ENCODE data around the gene ZDHHC14.
A peak's percentile ranks its signal among the peaks of the same experiment; 100 is the strongest.

The ZDHHC14 gene

GRCh38 chr6:157667211-157668008 lies 286.4 kb downstream of the ZDHHC14 start:
- no peak overlapping the region for H3K4me3 ChIP-seq (ENCODE audit: low read depth, low read length)
- DNase-seq (ENCODE audit: low read depth, low spot score) = peak; percentile 69
- TF ChIP-seq CTCF (IDR thresholded peaks at IDR 0.05; ENCODE audit: low read depth, low read length) = peak; percentile 88
- in situ Hi-C loops (cut with HindIII; ENCODE audit: low sequenced_read_pairs) = no loop called here

- in situ Hi-C loops (cut with HindIII; ENCODE audit: low sequenced_read_pairs) = no loop called here
- H3K4me3 ChIP-seq (ENCODE audit: low read depth, low read length) = no peak overlapping the region
- DNase-seq (ENCODE audit: low read depth, low spot score) = no peak
- TF ChIP-seq CTCF (IDR thresholded peaks at IDR 0.05; ENCODE audit: low read depth, low read length) = no peak
Measured at GRCh38 chr6:157668009-157668401, 287.0 kb downstream of the ZDHHC14 start.

- in situ Hi-C loops (cut with HindIII; ENCODE audit: low sequenced_read_pairs) = no loop called here
- no peak for DNase-seq (ENCODE audit: low read depth, low spot score)
- TF ChIP-seq CTCF (IDR thresholded peaks at IDR 0.05; ENCODE audit: low read depth, low read length) = no peak
- H3K4me3 ChIP-seq (ENCODE audit: low read depth, low read length) = no peak overlapping the region
Measured at GRCh38 chr6:157668713-157669112, 287.7 kb downstream of the ZDHHC14 start.

GRCh38 chr6:157669323-157669722 lies 288.3 kb downstream of the ZDHHC14 start:
- DNase-seq (ENCODE audit: low read depth, low spot score) = no peak
- H3K4me3 ChIP-seq (ENCODE audit: low read depth, low read length) = no peak overlapping the region
- in situ Hi-C loops (cut with HindIII; ENCODE audit: low sequenced_read_pairs) = no loop called here
- TF ChIP-seq CTCF (IDR thresholded peaks at IDR 0.05; ENCODE audit: low read depth, low read length) = no peak

GRCh38 chr6:157669747-157670216 lies 288.8 kb downstream of the ZDHHC14 start:
- in situ Hi-C loops (cut with HindIII; ENCODE audit: low sequenced_read_pairs) = no loop called here
- peak; percentile 23 for TF ChIP-seq CTCF (IDR thresholded peaks at IDR 0.05; ENCODE audit: low read depth, low read length)
- H3K4me3 ChIP-seq (ENCODE audit: low read depth, low read length) = no peak overlapping the region
- DNase-seq (ENCODE audit: low read depth, low spot score) = peak; percentile 73

- DNase-seq (ENCODE audit: low read depth, low spot score) = no peak
- in situ Hi-C loops (cut with HindIII; ENCODE audit: low sequenced_read_pairs) = no loop called here
- no peak for TF ChIP-seq CTCF (IDR thresholded peaks at IDR 0.05; ENCODE audit: low read depth, low read length)
- no peak overlapping the region for H3K4me3 ChIP-seq (ENCODE audit: low read depth, low read length)
Measured at GRCh38 chr6:157670466-157671186, 289.6 kb downstream of the ZDHHC14 start.

All from astrocyte of the spinal cord (primary cell).